MCF 10A (cell line): ENCODE results near the gene RAMP3. TPM values are rescaled to one million over a fixed set of nuclear protein-coding genes. Genes with fewer than 3 reads are reported as not detected.
"Not testable (repeated sequence)": the region's sequence is repeated elsewhere in the genome, so short reads cannot be mapped to it uniquely, and the experiment has no call there.

Experiments
- BruUV-seq: library from RNA; stranded (reverse); fragments of 400-500 nt; replicated peaks from 2 replicates; lab custom pipeline; 2021; lab: Mats Ljungman, UMichigan
- CTCF ChIA-PET: fragments of 300-600 bp; sonication (Branson Sonifier 250); formaldehyde crosslinking; extraction: SDS; loops from one replicate; lab custom pipeline; 2021; ENCODE audit warnings: antibody characterized with exemption, inconsistent platforms; lab: Yijun Ruan, JAX
- POLR2A ChIA-PET: fragments of 300-600, 350-650 bp; sonication (Branson Sonifier 250); formaldehyde crosslinking; extraction: SDS; loops from one replicate; lab custom pipeline; 2020; ENCODE audit warnings: antibody characterized with exemption, inconsistent platforms; lab: Yijun Ruan, JAX
- DNase-seq: peaks from one replicate; pipeline ENCODE4 v3.0.0-alpha.2; 2018; ENCODE audit not compliant: unreplicated experiment
- H3K27ac Mint-ChIP-seq: one replicate; pipeline ENCODE4 v1.8.0; 2022; ENCODE audit warnings: mild to moderate bottlenecking, low read depth, mixed read lengths; ENCODE audit not compliant: unreplicated experiment
- H3K27me3 Mint-ChIP-seq: one replicate; pipeline ENCODE4 v1.8.0; 2022; ENCODE audit warnings: mixed read lengths; ENCODE audit not compliant: insufficient read depth, unreplicated experiment
- H3K36me3 Mint-ChIP-seq: one replicate; pipeline ENCODE4 v1.8.0; 2022; ENCODE audit warnings: mild to moderate bottlenecking, moderate library complexity, mixed read lengths; ENCODE audit not compliant: insufficient read depth, unreplicated experiment
- H3K4me1 Mint-ChIP-seq: one replicate; pipeline ENCODE4 v1.8.0; 2022; ENCODE audit warnings: mixed read lengths; ENCODE audit not compliant: insufficient read depth, unreplicated experiment
- H3K4me3 Mint-ChIP-seq: one replicate; pipeline ENCODE4 v1.8.0; 2022; ENCODE audit warnings: mild to moderate bottlenecking, moderate library complexity, mixed read lengths; ENCODE audit not compliant: unreplicated experiment
- H3K9me3 Mint-ChIP-seq: one replicate; pipeline ENCODE4 v1.8.0; 2022; ENCODE audit warnings: mixed read lengths; ENCODE audit not compliant: unreplicated experiment
- intact Hi-C: fragments of 100-400 bp; cut with micrococcal nuclease; formaldehyde crosslinking; loops from 2 replicates; pipeline ENCODE4 v1.14.1; 2022
- total RNA-seq: library from RNA; stranded (reverse); gene quantifications from 2 replicates; pipeline ENCODE4 v1.2.3, GENCODE V29; 2022
- TF ChIP-seq, protein P1 (sequence below): fragments of 200-600 bp; IDR thresholded peaks from one replicate; pipeline ENCODE4 v1.8.0; 2022; ENCODE audit warnings: antibody characterized with exemption, mild to moderate bottlenecking; ENCODE audit not compliant: unreplicated experiment

The RAMP3 gene
- total RNA-seq, 1 experiment from 2014 or later, result not detected

DNA sequence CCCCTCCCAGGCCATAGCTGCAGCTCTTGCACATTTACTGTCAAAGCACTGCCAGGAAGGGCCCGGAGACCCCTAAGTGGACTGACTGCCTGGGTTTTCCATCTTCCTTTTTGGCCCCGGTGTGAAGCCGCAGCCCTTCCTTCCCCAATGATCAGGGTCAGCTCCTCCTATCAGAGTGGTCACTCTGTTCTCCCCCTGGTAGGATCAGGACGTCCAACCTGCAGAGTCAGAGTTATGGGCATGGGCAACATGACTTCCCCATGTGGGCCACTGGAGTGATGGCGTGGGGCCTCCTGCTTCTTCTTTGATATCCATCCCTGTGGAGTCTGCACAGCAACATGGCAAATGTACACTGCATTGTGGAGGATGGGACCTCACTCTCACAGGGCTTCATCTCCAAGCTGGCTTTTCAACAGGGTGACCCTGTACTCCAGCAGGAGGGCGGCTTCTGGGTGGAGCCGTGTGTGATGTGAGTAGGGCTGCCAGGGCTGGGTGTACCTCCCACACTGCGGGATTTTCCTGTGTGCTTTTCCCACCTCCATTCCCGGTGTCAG lies 6.4 kb upstream of the RAMP3 start:
- intact Hi-C loops, result loop anchor here (10.0 kb wide), 3 partner anchors 424 to 1204 kb away; partner anchors contain the start of gene ADCY1
- no peak for DNase-seq
- H3K27me3 Mint-ChIP-seq, result peaks cover 26% of the 10 kb centered on the region
- TF ChIP-seq, protein P1, sequence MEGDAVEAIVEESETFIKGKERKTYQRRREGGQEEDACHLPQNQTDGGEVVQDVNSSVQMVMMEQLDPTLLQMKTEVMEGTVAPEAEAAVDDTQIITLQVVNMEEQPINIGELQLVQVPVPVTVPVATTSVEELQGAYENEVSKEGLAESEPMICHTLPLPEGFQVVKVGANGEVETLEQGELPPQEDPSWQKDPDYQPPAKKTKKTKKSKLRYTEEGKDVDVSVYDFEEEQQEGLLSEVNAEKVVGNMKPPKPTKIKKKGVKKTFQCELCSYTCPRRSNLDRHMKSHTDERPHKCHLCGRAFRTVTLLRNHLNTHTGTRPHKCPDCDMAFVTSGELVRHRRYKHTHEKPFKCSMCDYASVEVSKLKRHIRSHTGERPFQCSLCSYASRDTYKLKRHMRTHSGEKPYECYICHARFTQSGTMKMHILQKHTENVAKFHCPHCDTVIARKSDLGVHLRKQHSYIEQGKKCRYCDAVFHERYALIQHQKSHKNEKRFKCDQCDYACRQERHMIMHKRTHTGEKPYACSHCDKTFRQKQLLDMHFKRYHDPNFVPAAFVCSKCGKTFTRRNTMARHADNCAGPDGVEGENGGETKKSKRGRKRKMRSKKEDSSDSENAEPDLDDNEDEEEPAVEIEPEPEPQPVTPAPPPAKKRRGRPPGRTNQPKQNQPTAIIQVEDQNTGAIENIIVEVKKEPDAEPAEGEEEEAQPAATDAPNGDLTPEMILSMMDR, result no peak
- H3K4me3 Mint-ChIP-seq, result no peak overlapping the region
- no peaks in the 10 kb centered on the region for H3K36me3 Mint-ChIP-seq
- H3K27ac Mint-ChIP-seq, result no peak overlapping the region
- no TSS peak for BruUV-seq
- H3K9me3 Mint-ChIP-seq, result no peaks in the 10 kb centered on the region
- no peaks in the 10 kb centered on the region for H3K4me1 Mint-ChIP-seq
- ChIA-PET POLR2A (no interaction called here), CTCF (interaction anchor here (0.7 to 1.1 kb wide), 3 partner anchors 15 to 110 kb away, joined by 3 to 5 read pairs (median 4); no protein-coding TSS in a partner anchor)

DNA sequence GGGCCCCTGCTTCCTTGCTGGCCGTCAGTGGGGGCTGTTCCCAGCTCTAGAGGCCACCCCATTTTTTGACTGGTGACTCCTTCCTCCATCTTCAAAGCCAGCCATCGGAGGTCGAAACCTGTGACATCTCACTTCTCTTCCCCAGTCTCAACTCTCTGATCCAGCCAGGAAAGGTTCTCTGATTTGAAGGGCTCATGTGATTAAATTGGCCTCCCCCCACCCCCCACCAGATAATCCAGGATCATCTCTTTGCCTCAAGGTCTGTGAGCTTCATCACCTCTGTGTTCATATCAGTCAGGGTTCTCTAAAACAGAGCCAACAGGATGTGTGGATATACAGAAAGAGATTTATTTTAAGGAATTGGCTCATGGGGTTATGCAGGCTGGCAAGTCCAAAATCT lies 5.6 kb upstream of the RAMP3 start:
- DNase-seq, result no peak
- Mint-ChIP-seq H3K4me3 (no peak overlapping the region), H3K36me3 (no peaks in the 10 kb centered on the region), H3K9me3 (no peaks in the 10 kb centered on the region), H3K4me1 (no peaks in the 10 kb centered on the region), H3K27me3 (peaks cover 26% of the 10 kb centered on the region), H3K27ac (no peak overlapping the region)
- CTCF ChIA-PET, result interaction anchor here (0.6 to 8.2 kb wide), 3 partner anchors 108 to 697 kb away, joined by 3 to 81 read pairs (median 3); no protein-coding TSS in a partner anchor
- POLR2A ChIA-PET, result no interaction called here
- TF ChIP-seq, protein P1, result no peak
- intact Hi-C loops, result loop anchor here (10.0 kb wide), 3 partner anchors 423 to 1203 kb away; partner anchors contain the start of gene ADCY1
- BruUV-seq, result no TSS peak

DNA sequence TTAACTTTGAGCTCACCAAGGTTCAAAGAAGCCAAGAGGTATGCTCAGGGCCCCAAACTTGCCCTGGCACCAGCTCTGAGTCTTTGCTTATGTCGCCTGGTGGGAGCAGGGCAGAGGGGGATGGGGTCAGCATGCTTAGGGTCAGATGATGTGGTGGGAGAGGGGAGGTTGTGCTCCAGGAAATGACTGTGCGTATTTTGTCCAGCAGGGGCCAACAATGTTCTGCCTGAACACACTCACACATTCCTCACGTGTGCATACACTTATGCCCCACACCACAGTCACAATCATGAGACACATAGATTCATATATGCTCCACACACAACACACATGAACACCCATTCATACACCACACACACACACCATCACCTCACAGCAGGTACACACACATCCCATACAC lies 4.4 kb upstream of the RAMP3 start:
- CTCF ChIA-PET, result interaction anchor here (0.6 to 8.2 kb wide), 4 partner anchors 86 to 421 kb away, joined by 3 to 81 read pairs (median 3); no protein-coding TSS in a partner anchor
- H3K27me3 Mint-ChIP-seq, result peaks cover 21% of the 10 kb centered on the region
- H3K27ac Mint-ChIP-seq, result no peak overlapping the region
- intact Hi-C loops, result loop anchor here (10.0 kb wide), 3 partner anchors 422 to 1202 kb away; partner anchors contain the start of gene ADCY1
- no TSS peak for BruUV-seq
- H3K9me3 Mint-ChIP-seq, result no peaks in the 10 kb centered on the region
- no peak overlapping the region for H3K4me3 Mint-ChIP-seq
- H3K4me1 Mint-ChIP-seq, result no peaks in the 10 kb centered on the region
- POLR2A ChIA-PET, result no interaction called here
- H3K36me3 Mint-ChIP-seq, result no peaks in the 10 kb centered on the region
- no peak for DNase-seq
- TF ChIP-seq, protein P1, result no peak

GRCh38 chr7:45153861-45154260 lies 3.7 kb upstream of the RAMP3 start:
- H3K4me1 Mint-ChIP-seq, H3K36me3 Mint-ChIP-seq, H3K27ac Mint-ChIP-seq, H3K9me3 Mint-ChIP-seq, BruUV-seq, POLR2A ChIA-PET, H3K4me3 Mint-ChIP-seq, DNase-seq: not testable (repeated sequence)
- H3K27me3 Mint-ChIP-seq, result peaks cover 23% of the 10 kb centered on the region
- intact Hi-C loops, result loop anchor here (1.0 to 10.0 kb wide), 5 partner anchors 106 to 1201 kb away; partner anchors contain the start of gene ADCY1
- CTCF ChIA-PET, result interaction anchor here (0.5 to 8.2 kb wide), 18 partner anchors 9 to 474 kb away, joined by 3 to 81 read pairs (median 3); no protein-coding TSS in a partner anchor
